SK-N-SH treated with all-trans-retinoic acid at 6 μM for 48 hours (cell line): ENCODE measurements around the gene MEAF6.

Source experiments
- ATAC-seq: fragments of 200-7000 bp; cut with Tn5 transposase; 3 replicates; pipeline ENCODE4 v1.9.1; 2020; ENCODE audit warnings: mild to moderate bottlenecking, moderate library complexity
- ARNTL ChIP-seq: fragments of 450-650 bp; formaldehyde crosslinking; IDR thresholded peaks from 2 replicates; pipeline ENCODE4 v1.5.0; 2020; ENCODE audit warnings: low read depth, mild to moderate bottlenecking, moderate library complexity, borderline replicate concordance
- BACH2 ChIP-seq: fragments of 250-450 bp; sonication (Bioruptor Pico); IDR thresholded peaks from 2 replicates; pipeline ENCODE4 v1.9.0; 2021; ENCODE audit warnings: mild to moderate bottlenecking, borderline replicate concordance
- CREB5 ChIP-seq: fragments of 250-450 bp; sonication (Bioruptor Pico); IDR thresholded peaks from 2 replicates; pipeline ENCODE4 v1.5.1; 2020; ENCODE audit warnings: low read depth, mild to moderate bottlenecking, moderate library complexity
- CSDC2 ChIP-seq: fragments of 250-450 bp; sonication (Bioruptor Pico); IDR thresholded peaks from 2 replicates; pipeline ENCODE4 v1.5.0; 2020; ENCODE audit warnings: mild to moderate bottlenecking, moderate library complexity
- ESRRG ChIP-seq: fragments of 250-450 bp; sonication (Bioruptor Pico); IDR thresholded peaks from 2 replicates; pipeline ENCODE4 v1.6.1; 2021; ENCODE audit warnings: mild to moderate bottlenecking
- GLIS3 ChIP-seq: fragments of 250-450 bp; sonication (Bioruptor Pico); IDR thresholded peaks from 2 replicates; pipeline ENCODE4 v1.5.0; 2020; ENCODE audit warnings: mild to moderate bottlenecking, moderate library complexity
- ISL1 ChIP-seq: fragments of 250-450 bp; sonication (Bioruptor Pico); IDR thresholded peaks from 2 replicates; pipeline ENCODE4 v2.1.2; 2022; ENCODE audit warnings: mild to moderate bottlenecking, moderate library complexity
- OSR1 ChIP-seq: fragments of 250-450 bp; sonication (Bioruptor Pico); IDR thresholded peaks from 2 replicates; pipeline ENCODE4 v1.8.0; 2022; ENCODE audit warnings: moderate library complexity, mild to moderate bottlenecking, inconsistent platforms
- PPARA ChIP-seq: fragments of 250-450 bp; sonication (Bioruptor Pico); IDR thresholded peaks from 2 replicates; pipeline ENCODE4 v1.5.0; 2020; ENCODE audit warnings: mild to moderate bottlenecking, borderline replicate concordance
- RARB ChIP-seq: fragments of 250-450 bp; sonication (Bioruptor Pico); IDR thresholded peaks from 2 replicates; pipeline ENCODE4 v1.8.0; 2021; ENCODE audit warnings: mild to moderate bottlenecking, moderate library complexity
- TCF4 ChIP-seq: fragments of 250-450 bp; sonication (Bioruptor Pico); IDR thresholded peaks from 2 replicates; pipeline ENCODE4 v1.8.0; 2021; ENCODE audit warnings: mild to moderate bottlenecking, moderate library complexity, borderline replicate concordance
- TOX ChIP-seq: fragments of 250-450 bp; sonication (Bioruptor Pico); IDR thresholded peaks from 2 replicates; pipeline ENCODE4 v1.8.0; 2021; ENCODE audit warnings: mild to moderate bottlenecking, moderate library complexity, borderline replicate concordance
- ZC3H10 ChIP-seq: fragments of 250-450 bp; sonication (Bioruptor Pico); IDR thresholded peaks from 2 replicates; pipeline ENCODE4 v1.5.1; 2021; ENCODE audit warnings: mild to moderate bottlenecking, moderate library complexity
- ZFP3 ChIP-seq: fragments of 250-450 bp; sonication (Bioruptor Pico); IDR thresholded peaks from 2 replicates; pipeline ENCODE4 v1.5.0; 2020; ENCODE audit warnings: mild to moderate bottlenecking, moderate library complexity
- ZFP30 ChIP-seq: fragments of 450-650 bp; formaldehyde crosslinking; IDR thresholded peaks from 2 replicates; pipeline ENCODE4 v1.5.0; 2022; ENCODE audit warnings: mild to moderate bottlenecking, moderate library complexity
- ZNF565 ChIP-seq: fragments of 450-650 bp; formaldehyde crosslinking; conservative IDR thresholded peaks from 2 replicates; pipeline ENCODE4 v1.5.0; 2020; ENCODE audit warnings: low read depth, mild to moderate bottlenecking, moderate library complexity
- ZNF70 ChIP-seq: fragments of 450-650 bp; formaldehyde crosslinking; IDR thresholded peaks from 2 replicates; pipeline ENCODE4 v1.5.0; 2020; ENCODE audit warnings: mild to moderate bottlenecking, moderate library complexity
- ZNF8 ChIP-seq: fragments of 450-650 bp; formaldehyde crosslinking; IDR thresholded peaks from 2 replicates; pipeline ENCODE4 v1.5.0; 2020; ENCODE audit warnings: mild to moderate bottlenecking, moderate library complexity
- TF ChIP-seq, protein P1 (sequence below): fragments of 250-450 bp; sonication (Bioruptor Pico); IDR thresholded peaks from 2 replicates; pipeline ENCODE4 v1.8.0; 2020; ENCODE audit warnings: mild to moderate bottlenecking, moderate library complexity, borderline replicate concordance
- TF ChIP-seq, protein P2 (sequence below): fragments of 250-450 bp; sonication (Bioruptor Pico); IDR thresholded peaks from 2 replicates; pipeline ENCODE4 v1.5.0; 2020; ENCODE audit warnings: mild to moderate bottlenecking, moderate library complexity
- TF ChIP-seq, protein P3 (sequence below): fragments of 250-450 bp; sonication (Bioruptor Pico); IDR thresholded peaks from 2 replicates; pipeline ENCODE4 v1.8.0; 2021; ENCODE audit warnings: low read depth, mild to moderate bottlenecking, moderate library complexity, borderline replicate concordance
- TF ChIP-seq, protein P4 (sequence below): fragments of 250-450 bp; sonication (Bioruptor Pico); IDR thresholded peaks from 2 replicates; pipeline ENCODE4 v1.5.1; 2021; ENCODE audit warnings: mild to moderate bottlenecking, moderate library complexity

MEAF6 gene

GRCh38 chr1:37474046-37474696 is 40.4 kb downstream of the MEAF6 start, which contains the start of gene ZC3H12A (continued):
- TF ChIP-seq RARB (CRISPR knock-in tag) = no peak

- no peak for ATAC-seq
- TF ChIP-seq OSR1 (CRISPR knock-in tag) = no peak
- TF ChIP-seq, all 23 proteins: peak for 0
These were observed 41.0 kb downstream of the MEAF6 start for GRCh38 chr1:37473431-37474045.

- no peak for ATAC-seq
- TF ChIP-seq, protein P1, sequence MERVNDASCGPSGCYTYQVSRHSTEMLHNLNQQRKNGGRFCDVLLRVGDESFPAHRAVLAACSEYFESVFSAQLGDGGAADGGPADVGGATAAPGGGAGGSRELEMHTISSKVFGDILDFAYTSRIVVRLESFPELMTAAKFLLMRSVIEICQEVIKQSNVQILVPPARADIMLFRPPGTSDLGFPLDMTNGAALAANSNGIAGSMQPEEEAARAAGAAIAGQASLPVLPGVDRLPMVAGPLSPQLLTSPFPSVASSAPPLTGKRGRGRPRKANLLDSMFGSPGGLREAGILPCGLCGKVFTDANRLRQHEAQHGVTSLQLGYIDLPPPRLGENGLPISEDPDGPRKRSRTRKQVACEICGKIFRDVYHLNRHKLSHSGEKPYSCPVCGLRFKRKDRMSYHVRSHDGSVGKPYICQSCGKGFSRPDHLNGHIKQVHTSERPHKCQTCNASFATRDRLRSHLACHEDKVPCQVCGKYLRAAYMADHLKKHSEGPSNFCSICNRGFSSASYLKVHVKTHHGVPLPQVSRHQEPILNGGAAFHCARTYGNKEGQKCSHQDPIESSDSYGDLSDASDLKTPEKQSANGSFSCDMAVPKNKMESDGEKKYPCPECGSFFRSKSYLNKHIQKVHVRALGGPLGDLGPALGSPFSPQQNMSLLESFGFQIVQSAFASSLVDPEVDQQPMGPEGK = no peak
- TF ChIP-seq TOX (CRISPR knock-in tag) (no peak), ZFP3 (CRISPR knock-in tag) (no peak), RARB (CRISPR knock-in tag) (no peak), ZFP30 (CRISPR knock-in tag) (no peak), CSDC2 (CRISPR knock-in tag) (no peak), ARNTL (CRISPR knock-in tag) (no peak), ZC3H10 (CRISPR knock-in tag) (no peak), GLIS3 (CRISPR knock-in tag) (no peak), ZNF8 (CRISPR knock-in tag) (no peak), ZNF565 (CRISPR knock-in tag) (no peak), OSR1 (CRISPR knock-in tag) (no peak), ZNF70 (CRISPR knock-in tag) (no peak), PPARA (CRISPR knock-in tag) (no peak), TCF4 (CRISPR knock-in tag) (no peak)
- TF ChIP-seq, protein P2, sequence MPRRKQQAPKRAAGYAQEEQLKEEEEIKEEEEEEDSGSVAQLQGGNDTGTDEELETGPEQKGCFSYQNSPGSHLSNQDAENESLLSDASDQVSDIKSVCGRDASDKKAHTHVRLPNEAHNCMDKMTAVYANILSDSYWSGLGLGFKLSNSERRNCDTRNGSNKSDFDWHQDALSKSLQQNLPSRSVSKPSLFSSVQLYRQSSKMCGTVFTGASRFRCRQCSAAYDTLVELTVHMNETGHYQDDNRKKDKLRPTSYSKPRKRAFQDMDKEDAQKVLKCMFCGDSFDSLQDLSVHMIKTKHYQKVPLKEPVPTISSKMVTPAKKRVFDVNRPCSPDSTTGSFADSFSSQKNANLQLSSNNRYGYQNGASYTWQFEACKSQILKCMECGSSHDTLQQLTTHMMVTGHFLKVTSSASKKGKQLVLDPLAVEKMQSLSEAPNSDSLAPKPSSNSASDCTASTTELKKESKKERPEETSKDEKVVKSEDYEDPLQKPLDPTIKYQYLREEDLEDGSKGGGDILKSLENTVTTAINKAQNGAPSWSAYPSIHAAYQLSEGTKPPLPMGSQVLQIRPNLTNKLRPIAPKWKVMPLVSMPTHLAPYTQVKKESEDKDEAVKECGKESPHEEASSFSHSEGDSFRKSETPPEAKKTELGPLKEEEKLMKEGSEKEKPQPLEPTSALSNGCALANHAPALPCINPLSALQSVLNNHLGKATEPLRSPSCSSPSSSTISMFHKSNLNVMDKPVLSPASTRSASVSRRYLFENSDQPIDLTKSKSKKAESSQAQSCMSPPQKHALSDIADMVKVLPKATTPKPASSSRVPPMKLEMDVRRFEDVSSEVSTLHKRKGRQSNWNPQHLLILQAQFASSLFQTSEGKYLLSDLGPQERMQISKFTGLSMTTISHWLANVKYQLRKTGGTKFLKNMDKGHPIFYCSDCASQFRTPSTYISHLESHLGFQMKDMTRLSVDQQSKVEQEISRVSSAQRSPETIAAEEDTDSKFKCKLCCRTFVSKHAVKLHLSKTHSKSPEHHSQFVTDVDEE (CRISPR knock-in tag) = no peak
- TF ChIP-seq, protein P3, sequence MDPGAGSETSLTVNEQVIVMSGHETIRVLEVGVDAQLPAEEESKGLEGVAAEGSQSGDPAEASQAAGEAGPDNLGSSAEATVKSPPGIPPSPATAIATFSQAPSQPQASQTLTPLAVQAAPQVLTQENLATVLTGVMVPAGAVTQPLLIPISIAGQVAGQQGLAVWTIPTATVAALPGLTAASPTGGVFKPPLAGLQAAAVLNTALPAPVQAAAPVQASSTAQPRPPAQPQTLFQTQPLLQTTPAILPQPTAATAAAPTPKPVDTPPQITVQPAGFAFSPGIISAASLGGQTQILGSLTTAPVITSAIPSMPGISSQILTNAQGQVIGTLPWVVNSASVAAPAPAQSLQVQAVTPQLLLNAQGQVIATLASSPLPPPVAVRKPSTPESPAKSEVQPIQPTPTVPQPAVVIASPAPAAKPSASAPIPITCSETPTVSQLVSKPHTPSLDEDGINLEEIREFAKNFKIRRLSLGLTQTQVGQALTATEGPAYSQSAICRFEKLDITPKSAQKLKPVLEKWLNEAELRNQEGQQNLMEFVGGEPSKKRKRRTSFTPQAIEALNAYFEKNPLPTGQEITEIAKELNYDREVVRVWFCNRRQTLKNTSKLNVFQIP = no peak
- TF ChIP-seq, protein P4, sequence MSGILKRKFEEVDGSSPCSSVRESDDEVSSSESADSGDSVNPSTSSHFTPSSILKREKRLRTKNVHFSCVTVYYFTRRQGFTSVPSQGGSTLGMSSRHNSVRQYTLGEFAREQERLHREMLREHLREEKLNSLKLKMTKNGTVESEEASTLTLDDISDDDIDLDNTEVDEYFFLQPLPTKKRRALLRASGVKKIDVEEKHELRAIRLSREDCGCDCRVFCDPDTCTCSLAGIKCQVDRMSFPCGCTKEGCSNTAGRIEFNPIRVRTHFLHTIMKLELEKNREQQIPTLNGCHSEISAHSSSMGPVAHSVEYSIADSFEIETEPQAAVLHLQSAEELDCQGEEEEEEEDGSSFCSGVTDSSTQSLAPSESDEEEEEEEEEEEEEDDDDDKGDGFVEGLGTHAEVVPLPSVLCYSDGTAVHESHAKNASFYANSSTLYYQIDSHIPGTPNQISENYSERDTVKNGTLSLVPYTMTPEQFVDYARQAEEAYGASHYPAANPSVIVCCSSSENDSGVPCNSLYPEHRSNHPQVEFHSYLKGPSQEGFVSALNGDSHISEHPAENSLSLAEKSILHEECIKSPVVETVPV (CRISPR knock-in tag) = no peak
- TF ChIP-seq, all 23 proteins: peak for 0
These were observed 41.6 kb downstream of the MEAF6 start for GRCh38 chr1:37472994-37473393.

- ATAC-seq = peak; percentile 3; the same call in 2 of the 3 replicates
- TF ChIP-seq PPARA (CRISPR knock-in tag) = no peak
- no peak for TF ChIP-seq RARB (CRISPR knock-in tag)
- TF ChIP-seq ARNTL (CRISPR knock-in tag) = no peak
- no peak for TF ChIP-seq ESRRG (CRISPR knock-in tag)
- TF ChIP-seq ZNF70 (CRISPR knock-in tag) = no peak
- no peak for TF ChIP-seq ZFP3 (CRISPR knock-in tag)
- TF ChIP-seq ZNF565 (CRISPR knock-in tag) = no peak
- no peak for TF ChIP-seq OSR1 (CRISPR knock-in tag)
- no peak; the same call in 1 of the 2 replicates for TF ChIP-seq ISL1 (CRISPR knock-in tag)
- TF ChIP-seq, protein P4 (CRISPR knock-in tag) = no peak
- no peak for TF ChIP-seq CREB5 (CRISPR knock-in tag)
- no peak for TF ChIP-seq BACH2
- TF ChIP-seq, all 23 proteins: peak for 0
These were observed 42.3 kb downstream of the MEAF6 start for GRCh38 chr1:37472281-37472680.
